H1 (cell line): ENCODE results near the gene TAC4. TPM values are rescaled to one million over a fixed set of nuclear protein-coding genes. Genes with fewer than 3 reads are reported as not detected.

ENCODE experiments used
- CHD7 ChIP-seq: fragments of 300-600 bp; sonication (generic); IDR thresholded peaks from 2 replicates; pipeline ENCODE4 v1.7.1; 2012; ENCODE audit warnings: low read length, moderate library complexity, mild to moderate bottlenecking, inconsistent platforms; ENCODE audit not compliant: insufficient replicate concordance
- EGR1 ChIP-seq: IDR thresholded peaks from 2 replicates; pipeline ENCODE4 v1.6.1; 2011; ENCODE audit warnings: low read depth, low read length, borderline replicate concordance
- EZH2 ChIP-seq: fragments of 200-600 bp; sonication (generic); IDR thresholded peaks from 2 replicates; pipeline ENCODE4 v1.7.1; 2012; ENCODE audit warnings: low read depth, mild to moderate bottlenecking, moderate library complexity, low read length, inconsistent platforms; ENCODE audit not compliant: severe bottlenecking
- FOSL1 ChIP-seq: IDR thresholded peaks from 2 replicates; pipeline ENCODE4 v1.6.1; 2011; ENCODE audit warnings: mild to moderate bottlenecking, low read depth, low read length, moderate library complexity; ENCODE audit not compliant: insufficient read depth
- HDAC6 ChIP-seq: IDR thresholded peaks from one replicate; pipeline ENCODE4 v1.7.1; 2012; ENCODE audit warnings: low read depth, mild to moderate bottlenecking, inconsistent platforms, low read length, moderate library complexity
- KDM1A ChIP-seq: fragments of 200-600, 300-600 bp; sonication (generic); IDR thresholded peaks from 2 replicates; pipeline ENCODE4 v1.7.1; 2016; ENCODE audit warnings: mild to moderate bottlenecking, low read length, borderline replicate concordance
- USF2 ChIP-seq: IDR thresholded peaks from 2 replicates; pipeline ENCODE4 v1.6.1; 2011; ENCODE audit warnings: low read length, improper control_type of control experiment
- YY1 ChIP-seq: IDR thresholded peaks from 2 replicates; pipeline ENCODE4 v1.6.1; 2011; ENCODE audit warnings: low read depth, mild to moderate bottlenecking, low read length
- polyA plus RNA-seq, 7 experiments: library from polyadenylated mRNA; depleted of rRNA in 3 of 7; stranded (reverse) in 5 of 7; unstranded in 2 of 7; fragments of >200 nt in 5 of 7; fragments of 200-250 nt in 2 of 7; gene quantifications; 1 replicate in 5 of 7; 2 replicates in 1 of 7; 4 replicates in 1 of 7; pipeline versions ENCODE4 v1.2.1 to v1.2.3, GENCODE V29; 2011 to 2013; ENCODE audit warnings: missing spikeins in 2 of 7, mixed read lengths in 2 of 7
- total RNA-seq: library from RNA; stranded (reverse); fragmentation: NEBNext Ultra II Directional; extraction: Animal tissue kit (Norgen Biotek cat#: 25700); gene quantifications from 2 replicates; pipeline ENCODE4 v1.2.1, GENCODE V29; 2021

Gene TAC4
- total and polyA plus RNA-seq, 2 of the 8 experiments (the other 6 are each of a cell fraction or from before 2014, with no cell fraction given) = 0.15 TPM; not detected in 1

- TF ChIP-seq CHD7 = no peak
- TF ChIP-seq YY1 = no peak
- no peak for TF ChIP-seq FOSL1
- TF ChIP-seq USF2 = no peak
- TF ChIP-seq EGR1 = no peak
- no peak for TF ChIP-seq EZH2
- TF ChIP-seq KDM1A = no peak
- TF ChIP-seq HDAC6 = no peak
Observed at GRCh38 chr17:49866882-49867413, 19.1 kb upstream of the TAC4 start (continued).
